RKO (cell line): ENCODE measurements around the gene TRAF6.

Experiments
- DNase-seq: peaks from one replicate; pipeline ENCODE4 v3.0.0-alpha.2; 2016; ENCODE audit warnings: low spot score

Gene TRAF6

DNA sequence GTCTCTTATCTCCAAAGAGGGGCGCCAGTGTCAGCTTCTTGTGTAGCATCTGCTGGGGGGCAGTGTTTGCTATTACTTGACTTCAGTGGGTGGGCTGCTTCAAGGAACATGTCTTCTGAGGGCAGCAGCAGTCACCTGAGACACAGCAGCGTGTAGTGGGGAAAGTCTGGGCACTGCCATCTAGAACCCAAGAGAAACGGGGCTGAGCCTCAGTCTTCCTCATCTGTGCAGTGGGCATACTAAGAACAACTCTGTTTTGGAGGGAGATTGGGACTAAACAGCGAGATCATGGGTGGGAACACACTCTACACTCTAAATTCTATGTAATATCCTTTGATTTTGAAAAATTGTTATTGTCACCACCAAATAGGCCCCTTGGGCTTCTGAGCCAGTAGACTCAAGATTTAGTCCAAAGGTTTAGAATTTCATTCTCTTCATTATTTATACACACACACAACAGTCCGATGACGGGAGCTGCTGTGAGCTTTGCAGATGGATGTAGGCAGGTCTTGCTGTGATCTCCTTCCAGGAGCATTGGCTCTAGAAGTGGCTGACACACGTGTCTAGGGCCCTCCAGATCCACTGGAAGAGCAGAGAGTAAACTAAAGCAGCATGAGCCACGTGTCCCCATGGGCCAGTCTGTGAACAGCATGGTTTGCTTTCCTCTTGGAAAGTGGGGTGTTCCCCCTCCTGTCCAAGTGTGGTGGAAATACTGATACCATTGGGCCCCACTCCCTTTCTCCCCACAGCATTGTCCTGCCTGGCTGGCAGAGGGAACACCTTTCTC is 51.8 kb downstream of the TRAF6 start:
- DNase-seq, result no peak

DNA sequence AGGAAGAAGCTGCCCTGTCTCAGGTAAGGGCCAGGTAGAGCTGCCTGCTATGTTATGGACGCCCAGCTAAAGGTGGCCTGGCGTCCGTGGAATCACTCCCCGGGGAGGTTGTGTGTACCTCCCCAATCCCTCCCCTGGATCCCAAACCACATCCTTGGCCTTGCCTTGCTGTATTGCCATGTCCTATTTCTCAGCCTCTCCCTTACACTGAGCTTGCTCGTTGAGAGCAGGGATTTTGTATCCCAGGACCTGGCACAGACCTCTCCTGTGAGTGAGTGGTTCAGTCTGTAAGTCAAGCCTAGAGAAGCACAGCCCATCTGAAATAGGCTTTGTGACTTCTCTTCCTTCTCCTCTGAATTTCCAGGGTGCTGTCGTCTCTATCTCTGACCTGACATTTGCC is 53.9 kb downstream of the TRAF6 start:
- DNase-seq, result no peak

DNA sequence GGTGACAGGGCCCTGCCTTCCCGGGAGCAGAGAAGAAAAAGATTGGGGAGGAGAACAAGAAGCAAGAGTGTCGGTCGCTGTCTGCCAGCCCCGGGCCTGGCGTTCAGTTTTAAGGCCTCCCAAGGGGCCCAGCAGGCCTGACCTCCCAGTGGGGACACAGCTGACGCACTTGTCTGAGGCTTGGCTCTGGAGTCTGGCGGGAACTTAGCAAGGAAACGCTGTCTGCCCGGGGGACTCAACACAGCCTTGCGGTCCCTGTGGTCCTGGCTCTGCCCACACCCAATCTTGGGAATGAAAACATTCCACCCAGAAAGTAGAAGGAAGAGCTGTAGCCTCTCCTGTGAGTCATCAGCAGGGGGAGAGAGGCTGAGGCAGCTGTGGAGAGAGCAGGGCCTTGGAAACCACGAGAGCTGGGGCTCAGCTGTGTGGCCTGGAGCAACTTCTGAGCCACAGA is 54.4 kb downstream of the TRAF6 start:
- no peak for DNase-seq

DNA sequence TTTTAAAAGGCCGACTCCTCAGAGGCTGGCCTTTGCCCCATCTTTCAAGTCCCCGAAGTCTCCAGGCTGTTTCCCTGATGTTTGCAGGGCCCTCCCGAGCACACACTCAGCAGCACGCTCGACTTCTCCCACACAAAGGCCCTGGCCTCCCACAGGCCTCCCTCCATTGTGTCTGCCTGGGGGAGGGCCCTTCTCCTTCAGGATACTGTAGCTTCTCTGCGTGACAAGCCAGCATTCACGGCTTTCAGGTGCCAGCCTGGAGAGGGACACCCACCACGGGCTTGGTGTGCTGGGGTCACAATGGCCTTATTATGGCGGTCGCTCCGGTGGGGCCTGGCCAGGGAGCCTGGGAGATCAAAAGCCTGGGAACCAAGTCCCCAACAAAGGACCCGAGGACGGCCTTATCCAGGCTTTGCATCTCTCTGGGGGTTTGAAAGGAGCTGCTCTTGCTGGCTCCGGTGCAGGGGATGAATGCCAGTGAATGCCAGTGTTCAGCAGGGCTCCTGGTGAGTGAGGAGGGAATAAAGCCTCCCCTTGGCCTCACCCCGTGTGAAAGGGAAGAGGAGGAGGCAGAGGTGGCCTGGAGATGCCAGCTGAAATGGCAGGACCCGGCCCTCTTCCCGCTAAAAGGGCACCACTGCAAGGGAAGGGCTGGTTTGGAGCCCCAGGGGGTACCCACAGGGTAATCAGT is 55.0 kb downstream of the TRAF6 start:
- DNase-seq, result no peak

DNA sequence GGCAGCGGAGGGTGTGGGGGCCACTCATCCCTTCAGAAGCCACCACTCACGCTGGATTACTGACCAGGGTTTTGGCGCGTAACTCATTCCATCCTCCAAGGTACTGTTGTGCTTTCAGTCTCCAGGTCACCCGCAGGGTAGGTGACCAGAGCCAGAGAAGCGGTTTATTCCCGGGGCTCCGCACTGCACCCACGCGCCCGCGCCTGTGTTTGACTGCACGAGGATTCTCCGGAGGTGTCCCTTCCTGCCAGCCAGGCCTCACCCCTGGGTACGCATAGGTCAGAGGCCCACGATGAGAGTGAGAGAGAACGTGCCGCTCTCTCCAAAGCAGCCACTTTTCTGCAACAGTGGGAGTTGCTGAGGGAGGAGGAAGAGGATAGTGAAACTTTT is 55.5 kb downstream of the TRAF6 start:
- DNase-seq, result no peak

DNA sequence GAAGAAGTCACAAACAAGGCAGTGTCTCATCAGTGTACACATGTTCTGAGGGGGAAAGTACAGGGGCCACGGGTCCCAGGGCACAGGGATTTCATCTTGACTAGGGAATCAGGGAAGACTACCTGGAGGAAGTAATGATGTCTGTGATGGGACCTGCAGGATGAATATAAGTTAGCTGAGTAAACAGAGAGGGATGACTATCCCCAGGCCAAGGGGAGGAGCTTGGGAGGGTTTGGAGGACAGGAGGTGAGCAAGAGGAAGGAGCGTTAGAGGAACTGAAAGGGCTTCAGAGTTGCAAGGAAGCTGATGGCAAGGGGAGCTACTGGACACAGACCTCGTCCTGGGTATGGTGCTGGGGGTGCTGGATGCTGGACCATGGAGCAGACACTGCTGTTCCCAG is 56.4 kb downstream of the TRAF6 start:
- no peak for DNase-seq

DNA sequence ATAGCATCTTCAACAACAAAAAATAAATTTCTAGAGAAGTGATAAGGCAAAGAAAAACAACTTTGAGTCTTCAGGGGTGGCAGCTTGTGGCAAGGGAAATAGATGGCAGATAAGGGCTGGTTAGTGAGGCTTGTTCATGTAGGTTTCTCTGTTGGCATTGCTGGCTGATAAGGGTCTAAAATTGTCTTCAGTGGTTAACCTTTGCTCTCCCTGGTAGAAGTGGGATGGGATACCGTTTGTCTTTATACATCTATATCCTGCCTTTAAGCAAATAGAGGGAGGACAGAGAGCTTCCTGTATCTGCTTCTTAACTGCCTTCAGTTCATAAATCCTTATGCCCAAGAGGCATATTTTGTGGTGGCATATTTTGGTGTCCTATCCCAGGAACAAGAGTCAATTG is 57.1 kb downstream of the TRAF6 start:
- DNase-seq, result no peak

DNA sequence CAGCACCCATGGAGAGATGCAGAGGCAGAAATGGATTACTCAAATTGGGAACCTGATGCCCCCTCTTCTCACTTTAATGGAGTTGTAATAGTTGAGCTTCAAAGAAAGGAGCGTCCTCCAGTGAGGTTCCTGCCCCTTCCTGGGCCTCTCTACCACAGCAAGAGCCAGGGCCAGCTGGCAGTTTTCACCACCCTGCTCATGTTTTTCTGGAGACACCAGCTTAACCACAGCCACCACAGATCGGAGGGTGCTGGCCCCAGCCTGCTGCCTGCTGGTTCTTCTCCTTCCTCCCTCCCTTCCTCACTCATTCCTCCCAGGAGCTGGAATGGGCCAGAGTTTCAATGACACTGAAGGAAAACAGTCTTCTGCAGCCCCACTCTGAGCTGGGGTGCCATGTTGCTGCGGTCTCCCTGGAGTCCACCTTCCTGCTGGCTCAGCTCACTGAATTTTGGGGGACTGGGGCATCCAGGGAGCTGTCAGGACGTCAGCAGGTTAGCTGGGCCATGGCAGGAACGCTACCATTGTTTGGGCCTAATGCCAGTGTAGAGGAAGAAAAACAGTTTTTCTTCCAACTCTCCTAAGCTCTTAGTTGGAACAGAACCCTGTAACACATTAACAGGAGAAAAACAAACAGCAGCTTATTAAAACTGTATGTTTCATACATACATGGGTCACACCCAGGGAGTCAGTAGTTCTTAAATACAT is 57.7 kb downstream of the TRAF6 start:
- no peak for DNase-seq

DNA sequence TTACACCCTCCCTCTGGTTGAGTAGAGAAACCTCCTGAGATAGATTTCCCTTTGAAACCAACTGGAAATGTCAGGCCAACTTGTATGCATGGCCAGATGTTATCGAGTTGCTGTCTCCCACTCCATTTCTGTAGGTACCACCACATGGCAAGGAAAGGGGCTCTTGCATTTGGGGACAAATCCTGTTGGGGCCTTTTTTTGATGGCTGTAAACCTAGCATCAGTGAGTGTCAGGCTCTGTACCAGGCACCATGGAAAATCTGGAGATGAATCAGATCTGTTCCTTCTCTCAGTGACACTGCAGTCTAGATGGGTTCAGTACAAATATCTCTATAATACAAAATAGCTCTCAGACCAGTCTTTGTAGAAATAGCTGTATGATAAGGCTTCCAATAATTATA is 58.4 kb downstream of the TRAF6 start:
- no peak for DNase-seq

DNA sequence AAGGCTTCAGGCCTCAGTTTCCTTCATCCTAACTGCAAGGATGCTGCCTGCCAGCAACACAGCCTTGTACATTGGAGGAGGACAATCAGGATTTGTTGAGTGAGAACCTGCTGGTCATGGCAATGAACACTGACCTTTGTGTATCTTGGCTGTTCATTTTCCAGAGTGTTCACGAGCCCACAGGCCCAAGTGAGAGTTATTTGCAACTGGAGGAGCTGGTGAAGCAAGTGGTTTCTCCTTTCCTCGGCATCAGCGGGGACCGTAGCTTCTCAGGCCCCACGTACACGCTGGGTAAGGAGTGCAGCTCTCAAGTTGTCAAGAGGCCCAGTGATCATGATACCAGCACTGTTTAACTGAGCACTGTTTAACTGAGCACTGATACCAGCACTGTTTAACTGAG is 59.0 kb downstream of the TRAF6 start:
- no peak for DNase-seq

DNA sequence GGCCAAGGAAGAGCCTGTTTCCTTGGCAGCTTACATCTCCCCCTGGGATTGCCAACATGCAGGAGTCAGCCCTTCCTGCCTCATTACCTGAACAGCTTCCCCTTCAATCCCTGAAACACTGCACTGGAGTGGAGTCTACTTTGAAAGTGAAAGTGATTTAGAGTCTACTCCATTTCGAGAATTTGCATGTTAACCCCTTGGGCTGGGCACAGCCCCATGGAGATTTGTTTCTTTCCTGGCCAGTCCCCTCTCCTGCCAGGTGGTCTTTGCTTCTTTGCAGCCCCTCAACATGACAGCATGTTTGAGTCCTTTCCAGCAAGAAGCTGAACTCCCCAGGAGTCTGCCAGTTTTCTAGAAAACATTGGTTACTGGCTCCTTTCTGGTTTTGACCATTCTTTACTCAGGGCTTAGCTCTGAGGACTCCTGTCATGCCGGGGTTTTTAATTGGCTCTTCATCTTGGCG is 59.9 kb downstream of the TRAF6 start:
- DNase-seq, result no peak

DNA sequence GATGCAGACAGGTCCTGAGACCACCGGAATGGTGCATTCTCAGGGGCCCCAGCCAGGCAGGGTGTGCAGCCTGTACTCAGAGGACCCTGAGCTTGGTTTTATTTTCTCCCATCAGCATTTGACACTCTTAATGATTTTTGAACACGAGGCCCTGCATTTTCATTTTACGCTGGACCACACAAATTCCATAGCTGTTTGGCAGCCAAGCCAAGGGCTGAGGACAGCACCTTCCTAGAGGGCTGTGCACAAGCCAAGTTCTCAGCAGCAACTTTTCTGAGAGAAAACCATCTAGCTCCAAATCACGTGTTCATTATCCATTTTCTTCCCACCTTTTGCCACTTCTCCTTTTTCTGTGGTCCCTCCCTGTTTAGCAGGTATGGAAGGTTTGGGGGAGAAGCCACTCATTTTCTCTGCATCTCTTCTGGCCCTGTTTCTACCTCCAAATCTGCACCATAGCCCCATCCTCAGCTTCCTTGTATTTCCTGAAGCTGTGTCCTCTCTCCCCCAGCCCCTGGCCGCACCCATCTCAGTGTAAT is 60.4 kb downstream of the TRAF6 start:
- DNase-seq, result no peak

DNA sequence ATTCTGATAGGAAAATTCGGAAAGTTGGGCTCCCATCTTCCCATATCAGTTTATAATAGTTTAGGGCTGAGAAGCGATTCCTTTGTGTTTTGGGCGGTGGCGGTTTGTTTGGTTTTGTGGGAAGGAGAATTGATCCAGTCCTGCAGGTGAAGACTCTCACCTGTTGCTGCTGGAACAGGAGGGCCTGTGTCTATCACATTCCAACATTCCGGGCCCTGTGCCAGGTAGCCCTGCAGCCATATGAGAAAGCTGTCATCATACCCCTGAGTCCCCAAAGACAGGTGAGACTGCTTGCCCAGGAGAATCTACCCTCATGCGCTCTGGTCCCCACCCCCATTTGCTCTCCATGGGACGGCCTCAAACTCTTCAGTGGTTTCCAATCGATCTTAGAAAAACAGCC is 62.1 kb downstream of the TRAF6 start:
- no peak for DNase-seq

DNA sequence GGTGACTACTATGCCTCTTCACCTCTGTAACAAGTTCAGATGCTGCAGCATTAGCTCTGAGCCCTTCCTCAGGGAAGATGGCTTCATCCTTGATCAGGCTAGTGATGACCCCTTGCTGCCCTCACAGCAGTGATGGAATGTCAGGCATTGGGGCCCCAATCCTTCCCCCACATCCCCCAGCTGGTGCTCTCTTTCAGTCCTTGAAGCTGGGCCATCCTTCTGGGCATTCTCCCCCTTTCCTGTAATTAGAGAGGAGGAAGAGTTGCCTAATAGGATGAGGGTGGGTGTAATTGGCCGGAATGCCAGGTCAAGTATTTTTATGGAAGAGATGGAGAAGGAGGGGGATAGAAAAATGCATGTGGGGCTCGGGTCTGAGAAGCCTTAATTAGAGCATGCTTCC is 62.6 kb downstream of the TRAF6 start:
- no peak for DNase-seq

DNA sequence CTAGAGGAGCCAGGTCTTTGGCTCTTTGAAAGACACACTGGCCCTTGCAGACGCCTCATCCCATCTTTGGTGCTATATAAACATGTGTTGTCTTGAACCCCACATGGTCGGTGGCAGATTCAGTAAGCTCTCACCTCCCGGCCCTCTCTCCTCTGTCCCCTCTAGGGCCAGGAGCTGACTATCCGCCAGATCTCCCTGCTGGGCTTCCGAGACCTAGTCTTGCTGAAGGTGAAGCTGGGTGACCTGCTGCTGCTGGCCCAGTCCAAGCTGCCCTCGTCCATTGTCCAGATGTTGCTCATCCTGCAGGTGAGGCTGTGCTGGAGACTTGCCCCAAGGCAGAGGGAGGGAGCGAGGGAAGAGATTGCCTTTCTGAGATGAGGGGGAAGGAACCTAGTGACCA is 63.9 kb downstream of the TRAF6 start:
- DNase-seq, result no peak

DNA sequence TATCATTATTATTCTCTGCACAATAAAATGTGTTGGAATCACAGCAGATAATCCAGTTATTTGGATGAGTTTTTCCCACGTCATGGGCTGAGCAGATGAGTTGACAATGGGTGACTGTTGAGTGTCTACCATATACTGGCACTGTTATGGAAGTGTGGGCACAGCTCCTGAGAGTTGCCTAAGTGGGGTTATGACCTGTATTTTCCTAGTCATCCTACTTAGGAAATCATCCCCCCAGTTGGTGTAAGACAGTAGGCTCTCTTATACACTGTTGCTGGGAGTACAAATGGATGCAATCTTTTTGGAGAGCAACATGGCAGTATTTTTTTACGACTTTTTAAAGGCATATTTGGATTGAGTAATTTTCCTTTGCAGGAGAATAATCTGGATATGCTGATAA is 66.4 kb downstream of the TRAF6 start:
- DNase-seq, result no peak

DNA sequence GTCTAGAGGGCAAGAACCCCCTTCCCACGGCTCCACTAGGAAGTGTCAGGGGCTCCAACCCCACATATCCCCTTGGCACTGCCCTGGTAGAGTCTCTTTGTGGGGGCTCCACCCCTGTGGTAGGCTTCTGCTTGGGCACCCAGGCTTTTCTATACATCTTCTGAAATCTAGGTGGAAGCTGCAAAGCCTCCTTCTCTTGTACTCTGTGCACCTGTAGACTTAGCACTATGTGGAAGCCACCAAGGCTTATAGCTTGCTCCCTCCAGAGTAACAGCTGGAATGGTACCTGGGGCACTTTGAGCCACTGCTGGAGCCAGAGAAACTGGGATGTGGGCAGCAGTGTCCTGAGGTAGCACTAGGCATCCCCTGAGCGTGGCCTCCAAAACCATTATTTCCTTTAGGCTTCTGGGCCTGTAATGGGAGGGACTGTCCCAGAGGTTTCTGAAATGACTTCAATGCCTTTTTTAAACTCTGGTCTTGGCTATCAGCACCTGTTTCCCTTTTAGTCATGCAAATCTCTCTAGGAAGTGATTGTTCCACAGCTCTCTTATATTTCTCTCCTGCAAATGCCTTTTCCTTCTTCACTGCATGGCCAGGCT is 68.4 kb downstream of the TRAF6 start:
- no peak for DNase-seq

DNA sequence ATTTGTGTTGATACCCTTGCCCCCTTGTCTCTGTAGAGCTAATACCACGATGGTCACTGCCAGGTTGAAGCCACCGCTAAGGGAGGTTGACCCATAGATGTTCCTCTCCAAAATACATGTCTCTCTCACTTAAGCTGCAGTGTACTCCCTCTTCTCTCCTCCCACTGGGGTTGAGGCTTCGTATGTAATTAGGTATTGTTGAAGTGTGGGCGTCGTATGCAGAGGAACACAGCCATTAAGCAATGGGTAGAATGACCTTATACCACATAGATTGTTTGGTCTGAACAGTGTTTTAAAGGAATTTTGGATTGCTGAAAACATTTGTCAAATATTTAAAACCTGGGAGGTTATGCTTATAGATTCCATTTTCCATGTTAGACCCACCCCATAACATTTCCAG is 71.9 kb downstream of the TRAF6 start:
- DNase-seq, result no peak

DNA sequence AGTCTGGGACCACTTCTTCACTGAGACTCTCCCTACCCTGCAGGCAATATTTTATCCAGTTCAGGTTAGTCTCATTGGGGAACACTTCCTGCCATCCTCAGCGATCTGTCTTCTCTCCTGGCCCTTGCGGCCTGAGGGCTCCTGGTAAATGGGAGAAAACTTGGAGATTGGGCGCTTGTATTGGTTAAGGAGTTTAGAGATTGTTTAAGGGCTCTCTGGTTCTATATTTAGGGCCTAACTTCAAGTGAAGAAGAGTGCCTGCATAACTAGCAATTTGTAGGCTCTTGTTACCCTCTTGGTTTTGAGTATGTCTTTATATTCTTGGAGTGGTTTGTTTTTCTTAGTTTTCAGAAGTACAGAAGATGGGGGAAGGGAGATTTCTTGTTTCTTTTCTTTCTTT is 72.7 kb downstream of the TRAF6 start:
- no peak for DNase-seq
